Ascending aorta (tissue), 2 donors: ENCODE measurements around the gene MYADML2. TPM values are rescaled to one million over a fixed set of nuclear protein-coding genes. Genes with fewer than 3 reads are reported as not detected.
"Not testable (repeated sequence)": the region's sequence is repeated elsewhere in the genome, so short reads cannot be mapped to it uniquely, and the experiment has no call there.

Source experiments
- DNase-seq, 2 donors: peaks; one replicate each; pipeline ENCODE4 v3.0.0-alpha.2; 2019; ENCODE audit warnings: low spot score in 2 of 2
- H3K27ac ChIP-seq, 2 donors: fragments of 200-600 bp; sonication (generic); one replicate each; pipeline ENCODE4 v1.5.1; 2016 to 2017; ENCODE audit warnings: mild to moderate bottlenecking in 1 of 2
- H3K27me3 ChIP-seq: fragments of 200-600 bp; sonication (generic); one replicate; pipeline ENCODE4 v1.5.1; 2017
- H3K36me3 ChIP-seq, 2 donors: fragments of 200-600 bp; sonication (generic); one replicate each; pipeline ENCODE4 v1.5.1; 2016
- H3K4me1 ChIP-seq, 2 donors: fragments of 200-600 bp; sonication (generic); one replicate each; pipeline ENCODE4 v1.5.1; 2016 to 2017; ENCODE audit warnings: mild to moderate bottlenecking in 1 of 2
- H3K4me3 ChIP-seq, 2 donors: fragments of 200-600 bp; sonication (generic); one replicate each; pipeline ENCODE4 v1.5.1; 2016 to 2017; ENCODE audit warnings: mild to moderate bottlenecking in 1 of 2
- H3K9me3 ChIP-seq, 2 donors: fragments of 200-600 bp; sonication (generic); one replicate each; pipeline ENCODE4 v1.5.1; 2016
- CTCF ChIP-seq, 3 experiments: fragments of 200-600 bp in 2 of 3; fragments of 450-650 bp in 1 of 3; sonication (generic) in 2 of 3; IDR thresholded peaks; one replicate each; pipeline ENCODE4 v1.5.1; 2016 to 2019; ENCODE audit warnings: antibody characterized with exemption in 3 of 3, mild to moderate bottlenecking in 1 of 3, moderate library complexity in 1 of 3
- intact Hi-C: fragments of 100-400 bp; cut with DNase I; formaldehyde crosslinking; loops from one replicate; pipeline ENCODE4 v1.15.1; 2023
- total RNA-seq: library from RNA; depleted of rRNA; stranded (reverse); fragments of >200 nt; gene quantifications from one replicate; pipeline ENCODE4 v1.1.0, GENCODE V29; 2016

Gene MYADML2
- total RNA-seq, 1 donor from 2014 or later, result not detected

- TF ChIP-seq CTCF (IDR thresholded peaks at IDR 0.05), result no peak
- Histone ChIP-seq H3K27ac (no peak overlapping the region), H3K36me3 (no peaks in the 10 kb centered on the region), H3K4me1 (peaks cover 10 to 11% of the 10 kb centered on the region in 2 donors), H3K27me3 (peaks cover 29% of the 10 kb centered on the region), H3K4me3 (no peak overlapping the region), H3K9me3 (no peaks in the 10 kb centered on the region)
- no peak for DNase-seq
- intact Hi-C loops, result loop anchor here (5.0 kb wide), 1 partner anchor 195 kb away; no protein-coding TSS in a partner anchor
Measured at GRCh38 chr17:81956607-81957589, 9.9 kb upstream of the MYADML2 start.

GRCh38 chr17:81955756-81956544, 8.9 kb upstream of the MYADML2 start:
- peaks cover 7 to 10% of the 10 kb centered on the region in 2 donors for H3K4me1 ChIP-seq
- no peak for TF ChIP-seq CTCF (IDR thresholded peaks at IDR 0.05)
- intact Hi-C loops, result loop anchor here (5.0 kb wide), 1 partner anchor 196 kb away; no protein-coding TSS in a partner anchor
- H3K4me3 ChIP-seq, result no peak overlapping the region
- no peak overlapping the region for H3K27ac ChIP-seq
- no peaks in the 10 kb centered on the region for H3K9me3 ChIP-seq
- H3K36me3 ChIP-seq, result no peaks in the 10 kb centered on the region
- no peak for DNase-seq
- peaks cover 24% of the 10 kb centered on the region for H3K27me3 ChIP-seq

- DNase-seq, result no peak
- H3K36me3 ChIP-seq, result no peaks in the 10 kb centered on the region
- H3K27me3 ChIP-seq, result peaks cover 18% of the 10 kb centered on the region
- H3K9me3 ChIP-seq, result no peaks in the 10 kb centered on the region
- TF ChIP-seq CTCF (IDR thresholded peaks at IDR 0.05), result no peak
- H3K27ac ChIP-seq, result no peak overlapping the region
- H3K4me1 ChIP-seq, result peaks cover 5 to 8% of the 10 kb centered on the region in 2 donors
- no peak overlapping the region for H3K4me3 ChIP-seq
- intact Hi-C loops, result loop anchor here (5.0 kb wide), 1 partner anchor 197 kb away; no protein-coding TSS in a partner anchor
Measured at GRCh38 chr17:81955058-81955681, 8.1 kb upstream of the MYADML2 start.

- DNase-seq, result no peak
- no peak overlapping the region for H3K4me3 ChIP-seq
- no peak for TF ChIP-seq CTCF (IDR thresholded peaks at IDR 0.05)
- intact Hi-C loops, result loop anchor here (5.0 kb wide), 1 partner anchor 198 kb away; no protein-coding TSS in a partner anchor
- peaks cover 0 to 2% of the 10 kb centered on the region in 2 donors for H3K4me1 ChIP-seq
- H3K27me3 ChIP-seq, result peaks cover 12% of the 10 kb centered on the region
- H3K27ac ChIP-seq, result no peak overlapping the region
- H3K36me3 ChIP-seq, result no peaks in the 10 kb centered on the region
- no peaks in the 10 kb centered on the region for H3K9me3 ChIP-seq
Measured at GRCh38 chr17:81954131-81955057, 7.4 kb upstream of the MYADML2 start.

GRCh38 chr17:81953443-81953842, 6.4 kb upstream of the MYADML2 start:
- H3K27me3 ChIP-seq, H3K36me3 ChIP-seq, H3K9me3 ChIP-seq, H3K27ac ChIP-seq, H3K4me1 ChIP-seq, H3K4me3 ChIP-seq, DNase-seq, intact Hi-C loops: not testable (repeated sequence)
